ENCODE data around the gene TBC1D8B. TPM values are rescaled to one million over a fixed set of nuclear protein-coding genes. Genes with fewer than 3 reads are reported as not detected.
"Not testable (repeated sequence)": the region's sequence is repeated elsewhere in the genome, so short reads cannot be mapped to it uniquely, and the experiment has no call there.

Gene TBC1D8B
- polyA plus RNA-seq, 1 of the 3 experiments (the other 2 are of a cell fraction), result 0.03 TPM

DNA sequence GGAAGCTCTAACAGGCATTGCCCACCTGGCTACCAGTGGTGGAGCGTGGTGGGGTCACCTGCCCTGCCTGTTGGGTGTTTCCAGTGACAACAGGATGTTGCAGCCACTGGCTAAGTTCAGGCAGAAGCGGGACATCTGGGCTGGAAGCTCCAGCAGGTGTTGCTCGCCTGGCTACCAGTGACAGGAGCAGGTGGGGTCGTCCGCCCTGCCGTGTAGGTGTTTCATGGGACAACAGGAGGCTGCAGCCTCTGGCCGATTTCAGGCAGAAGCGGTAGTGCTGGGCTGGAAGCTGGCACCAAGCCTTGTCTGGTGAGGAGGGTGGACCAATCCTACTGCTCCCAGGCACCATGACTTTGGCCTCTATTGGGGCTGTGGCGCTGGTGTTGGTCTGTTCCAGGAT lies 61.2 kb downstream of the TBC1D8B start:
- no peaks in the 10 kb centered on the region for H3K79me2 ChIP-seq (ENCODE audit: insufficient read depth)
- no peaks in the 10 kb centered on the region for H3K9me3 ChIP-seq

DNA sequence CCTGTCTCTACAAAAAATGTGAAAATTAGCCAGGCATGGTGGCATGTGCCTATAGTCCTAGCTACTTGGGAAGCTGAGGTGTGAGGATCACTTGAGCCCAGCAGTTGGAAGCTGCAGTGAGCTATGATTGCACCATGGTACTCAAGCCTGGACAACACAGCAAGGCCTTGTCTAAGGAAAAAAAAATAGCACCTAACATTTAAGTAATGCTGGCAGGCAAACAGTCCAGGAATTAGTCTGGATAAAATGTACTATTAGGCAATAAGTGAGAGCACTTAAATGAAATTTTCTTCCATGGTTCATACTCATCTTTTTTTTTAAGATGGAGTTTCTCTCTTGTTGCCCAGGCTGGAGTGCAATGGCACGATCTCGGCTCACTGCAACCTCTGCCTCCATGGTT lies 70.3 kb downstream of the TBC1D8B start:
- H3K9me2 ChIP-seq; DNase-seq; POLR2A ChIA-PET; H3K9me3 ChIP-seq; H3K36me3 ChIP-seq (replicated peaks in 1 of 2; ENCODE audit: control insufficient read depth in 1 of 2, insufficient read depth in 2 of 2, low read length in 1 of 2); H3K4me3 ChIP-seq (ENCODE audit: low read depth in 2 of 2, low read length in 1 of 2); H3F3A ChIP-seq (replicated peaks; ENCODE audit: insufficient read depth); H3K4me2 ChIP-seq; H3K4me1 ChIP-seq (ENCODE audit: control insufficient read depth in 1 of 2, insufficient read depth in 2 of 2, low read depth in 1 of 2, low read length in 1 of 2); H3K27ac ChIP-seq (ENCODE audit: low read depth in 2 of 2, low read length in 1 of 2); H2AFZ ChIP-seq (ENCODE audit: low read depth); H4K20me1 ChIP-seq (ENCODE audit: insufficient read depth); H3K79me2 ChIP-seq (ENCODE audit: insufficient read depth); H3K9ac ChIP-seq: not testable (repeated sequence)
- 32% methylated on average over 2 of the region's 2 CpGs for WGBS (ENCODE audit: low lambda C conversion rate)
- H3K27me3 ChIP-seq (ENCODE audit: insufficient read depth), result peaks cover 38% of the 10 kb centered on the region; the same call in 1 of the 2 replicates
- CTCF ChIA-PET, result interaction anchor here (3.5 to 5.3 kb wide), 2 partner anchors 10 to 20 kb away, joined by 33 to 47 read pairs; no protein-coding TSS in a partner anchor

More for the DNA sequence above, 61.2 kb downstream of the TBC1D8B start:
- ChIA-PET CTCF (interaction anchor here (0.6 to 3.2 kb wide), 13 partner anchors 8 to 801 kb away, joined by 3 to 47 read pairs (median 4); no protein-coding TSS in a partner anchor), POLR2A (no interaction called here)
- no CpG with 5 or more reads among the region's 9 CpGs for WGBS (ENCODE audit: low lambda C conversion rate)
- no peaks in the 10 kb centered on the region for H3F3A ChIP-seq (replicated peaks; ENCODE audit: insufficient read depth)
- no peaks in the 10 kb centered on the region for H4K20me1 ChIP-seq (ENCODE audit: insufficient read depth)
- no peaks in the 10 kb centered on the region for H3K36me3 ChIP-seq (replicated peaks in 1 of 2; ENCODE audit: control insufficient read depth in 1 of 2, insufficient read depth in 2 of 2, low read length in 1 of 2)
- H3K9me2 ChIP-seq, result no peaks in the 10 kb centered on the region
- peaks cover 25% of the 10 kb centered on the region; the same call in 1 of the 2 replicates for H3K27me3 ChIP-seq (ENCODE audit: insufficient read depth)
- H3K4me2 ChIP-seq, result no peak overlapping the region
- H2AFZ ChIP-seq (ENCODE audit: low read depth), result no peak overlapping the region
- no peak overlapping the region for H3K4me3 ChIP-seq (ENCODE audit: low read depth in 2 of 2, low read length in 1 of 2)
- H3K9ac ChIP-seq, result no peak overlapping the region
- TF ChIP-seq, protein P1, sequence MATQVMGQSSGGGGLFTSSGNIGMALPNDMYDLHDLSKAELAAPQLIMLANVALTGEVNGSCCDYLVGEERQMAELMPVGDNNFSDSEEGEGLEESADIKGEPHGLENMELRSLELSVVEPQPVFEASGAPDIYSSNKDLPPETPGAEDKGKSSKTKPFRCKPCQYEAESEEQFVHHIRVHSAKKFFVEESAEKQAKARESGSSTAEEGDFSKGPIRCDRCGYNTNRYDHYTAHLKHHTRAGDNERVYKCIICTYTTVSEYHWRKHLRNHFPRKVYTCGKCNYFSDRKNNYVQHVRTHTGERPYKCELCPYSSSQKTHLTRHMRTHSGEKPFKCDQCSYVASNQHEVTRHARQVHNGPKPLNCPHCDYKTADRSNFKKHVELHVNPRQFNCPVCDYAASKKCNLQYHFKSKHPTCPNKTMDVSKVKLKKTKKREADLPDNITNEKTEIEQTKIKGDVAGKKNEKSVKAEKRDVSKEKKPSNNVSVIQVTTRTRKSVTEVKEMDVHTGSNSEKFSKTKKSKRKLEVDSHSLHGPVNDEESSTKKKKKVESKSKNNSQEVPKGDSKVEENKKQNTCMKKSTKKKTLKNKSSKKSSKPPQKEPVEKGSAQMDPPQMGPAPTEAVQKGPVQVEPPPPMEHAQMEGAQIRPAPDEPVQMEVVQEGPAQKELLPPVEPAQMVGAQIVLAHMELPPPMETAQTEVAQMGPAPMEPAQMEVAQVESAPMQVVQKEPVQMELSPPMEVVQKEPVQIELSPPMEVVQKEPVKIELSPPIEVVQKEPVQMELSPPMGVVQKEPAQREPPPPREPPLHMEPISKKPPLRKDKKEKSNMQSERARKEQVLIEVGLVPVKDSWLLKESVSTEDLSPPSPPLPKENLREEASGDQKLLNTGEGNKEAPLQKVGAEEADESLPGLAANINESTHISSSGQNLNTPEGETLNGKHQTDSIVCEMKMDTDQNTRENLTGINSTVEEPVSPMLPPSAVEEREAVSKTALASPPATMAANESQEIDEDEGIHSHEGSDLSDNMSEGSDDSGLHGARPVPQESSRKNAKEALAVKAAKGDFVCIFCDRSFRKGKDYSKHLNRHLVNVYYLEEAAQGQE (IDR thresholded peaks at IDR 0.05; ENCODE audit: low read depth, low read length), result no peak
- TF ChIP-seq GATA2 (CRISPR knock-in tag; IDR thresholded peaks at IDR 0.05) (no peak), RCOR1 (IDR thresholded peaks at IDR 0.05; ENCODE audit: low read length) (no peak)
- DNase-seq, result no peak
- no peak overlapping the region for H3K27ac ChIP-seq (ENCODE audit: low read depth in 2 of 2, low read length in 1 of 2)
- H3K4me1 ChIP-seq (ENCODE audit: control insufficient read depth in 1 of 2, insufficient read depth in 2 of 2, low read depth in 1 of 2, low read length in 1 of 2), result no peaks in the 10 kb centered on the region

DNA sequence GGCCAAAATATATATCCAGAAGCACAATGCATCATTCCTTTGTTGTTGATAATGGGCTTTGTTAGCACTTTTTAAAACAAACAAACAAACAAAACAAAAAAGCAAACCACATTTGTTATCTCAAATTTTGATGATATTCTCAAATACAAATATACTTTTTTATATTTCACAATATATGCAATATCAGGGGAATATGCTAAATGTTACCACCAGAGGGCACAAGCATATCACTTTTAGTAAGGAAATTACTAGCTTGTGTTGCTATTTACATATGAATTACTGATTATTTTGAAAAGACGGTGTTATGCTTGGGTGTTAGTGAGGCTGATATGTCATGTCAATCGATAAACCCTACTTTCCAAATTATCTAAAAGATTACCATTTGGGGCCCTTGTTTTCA lies 71.6 kb downstream of the TBC1D8B start:
- Histone ChIP-seq H3K9me2 (no peaks in the 10 kb centered on the region), H2AFZ (ENCODE audit: low read depth) (no peak overlapping the region), H4K20me1 (ENCODE audit: insufficient read depth) (no peaks in the 10 kb centered on the region), H3K9ac (no peak overlapping the region), H3K4me3 (ENCODE audit: low read depth in 2 of 2, low read length in 1 of 2) (no peak overlapping the region), H3K36me3 (replicated peaks in 1 of 2; ENCODE audit: control insufficient read depth in 1 of 2, insufficient read depth in 2 of 2, low read length in 1 of 2) (no peaks in the 10 kb centered on the region), H3K4me2 (no peak overlapping the region), H3K27me3 (ENCODE audit: insufficient read depth) (peaks cover 34% of the 10 kb centered on the region; the same call in 1 of the 2 replicates), H3K79me2 (ENCODE audit: insufficient read depth) (no peaks in the 10 kb centered on the region), H3K27ac (ENCODE audit: low read depth in 2 of 2, low read length in 1 of 2) (no peak overlapping the region), H3K9me3 (no peaks in the 10 kb centered on the region), H3F3A (replicated peaks; ENCODE audit: insufficient read depth) (no peaks in the 10 kb centered on the region), H3K4me1 (ENCODE audit: control insufficient read depth in 1 of 2, insufficient read depth in 2 of 2, low read depth in 1 of 2, low read length in 1 of 2) (no peaks in the 10 kb centered on the region)
- CTCF ChIA-PET, result interaction anchor here (0.6 to 5.3 kb wide), 12 partner anchors 9 to 1504 kb away, joined by 3 to 47 read pairs (median 6); partner anchors contain the start of genes NCBP2L and TSC22D3
- DNase-seq, result peak; percentile 10
- 0% methylated on average over 2 of the region's 2 CpGs for WGBS (ENCODE audit: low lambda C conversion rate)
- POLR2A ChIA-PET, result no interaction called here
- TF ChIP-seq FOXJ3 (CRISPR knock-in tag; IDR thresholded peaks at IDR 0.05), result no peak
- TF ChIP-seq, protein P2, sequence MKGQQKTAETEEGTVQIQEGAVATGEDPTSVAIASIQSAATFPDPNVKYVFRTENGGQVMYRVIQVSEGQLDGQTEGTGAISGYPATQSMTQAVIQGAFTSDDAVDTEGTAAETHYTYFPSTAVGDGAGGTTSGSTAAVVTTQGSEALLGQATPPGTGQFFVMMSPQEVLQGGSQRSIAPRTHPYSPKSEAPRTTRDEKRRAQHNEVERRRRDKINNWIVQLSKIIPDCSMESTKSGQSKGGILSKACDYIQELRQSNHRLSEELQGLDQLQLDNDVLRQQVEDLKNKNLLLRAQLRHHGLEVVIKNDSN (IDR thresholded peaks at IDR 0.05; ENCODE audit: borderline replicate concordance, low read depth), result no peak
- no peak for TF ChIP-seq GATA2 (CRISPR knock-in tag; IDR thresholded peaks at IDR 0.05)
- TF ChIP-seq FOXM1 (IDR thresholded peaks at IDR 0.05; ENCODE audit: low read depth), result no peak
- TF ChIP-seq SMC3 (IDR thresholded peaks at IDR 0.05; ENCODE audit: low read depth, low read length), result peak; percentile 36
- TF ChIP-seq, protein P3, sequence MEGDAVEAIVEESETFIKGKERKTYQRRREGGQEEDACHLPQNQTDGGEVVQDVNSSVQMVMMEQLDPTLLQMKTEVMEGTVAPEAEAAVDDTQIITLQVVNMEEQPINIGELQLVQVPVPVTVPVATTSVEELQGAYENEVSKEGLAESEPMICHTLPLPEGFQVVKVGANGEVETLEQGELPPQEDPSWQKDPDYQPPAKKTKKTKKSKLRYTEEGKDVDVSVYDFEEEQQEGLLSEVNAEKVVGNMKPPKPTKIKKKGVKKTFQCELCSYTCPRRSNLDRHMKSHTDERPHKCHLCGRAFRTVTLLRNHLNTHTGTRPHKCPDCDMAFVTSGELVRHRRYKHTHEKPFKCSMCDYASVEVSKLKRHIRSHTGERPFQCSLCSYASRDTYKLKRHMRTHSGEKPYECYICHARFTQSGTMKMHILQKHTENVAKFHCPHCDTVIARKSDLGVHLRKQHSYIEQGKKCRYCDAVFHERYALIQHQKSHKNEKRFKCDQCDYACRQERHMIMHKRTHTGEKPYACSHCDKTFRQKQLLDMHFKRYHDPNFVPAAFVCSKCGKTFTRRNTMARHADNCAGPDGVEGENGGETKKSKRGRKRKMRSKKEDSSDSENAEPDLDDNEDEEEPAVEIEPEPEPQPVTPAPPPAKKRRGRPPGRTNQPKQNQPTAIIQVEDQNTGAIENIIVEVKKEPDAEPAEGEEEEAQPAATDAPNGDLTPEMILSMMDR (IDR thresholded peaks at IDR 0.05), result peak; percentile 84
- peak; percentile 62 for TF ChIP-seq RAD21 (IDR thresholded peaks at IDR 0.05; ENCODE audit: low read length)
- TF ChIP-seq, protein P1 (IDR thresholded peaks at IDR 0.05; ENCODE audit: low read depth, low read length), result no peak
- no peak for TF ChIP-seq RFX5 (IDR thresholded peaks at IDR 0.05; ENCODE audit: low read length)
